SKM-1 treated with dmso at 0.1 percent for 144 hours (cell line): Measurements from ENCODE around the gene MAB21L4.

Experiments used
- DNase-seq: peaks from one replicate; lab custom pipeline; 2025; ENCODE audit not compliant: unreplicated experiment; lab: John Stamatoyannopoulos, UW

MAB21L4 gene

GRCh38 chr2:240896871-240897692, 1.1 kb upstream of the MAB21L4 start:
- DNase-seq = no peak

- DNase-seq = no peak
Observed at GRCh38 chr2:240896394-240896793, 438 bp upstream of the MAB21L4 start.

GRCh38 chr2:240894836-240895558, 959 bp downstream of the MAB21L4 start:
- no peak for DNase-seq

- DNase-seq = no peak
Observed at GRCh38 chr2:240894006-240894405, 1.9 kb downstream of the MAB21L4 start.

- no peak for DNase-seq
Observed at GRCh38 chr2:240893363-240893844, 2.6 kb downstream of the MAB21L4 start.

GRCh38 chr2:240892925-240893324, 3.0 kb downstream of the MAB21L4 start:
- no peak for DNase-seq

GRCh38 chr2:240892356-240892755, 3.6 kb downstream of the MAB21L4 start:
- no peak for DNase-seq

- no peak for DNase-seq
Observed at GRCh38 chr2:240891492-240892340, 4.2 kb downstream of the MAB21L4 start.

- no peak for DNase-seq
Observed at GRCh38 chr2:240890691-240891090, 5.3 kb downstream of the MAB21L4 start.

- DNase-seq = no peak
Observed at GRCh38 chr2:240889601-240890560, 6.1 kb downstream of the MAB21L4 start.

- DNase-seq = no peak
Observed at GRCh38 chr2:240888890-240889573, 6.9 kb downstream of the MAB21L4 start.

- DNase-seq = no peak
Observed at GRCh38 chr2:240888130-240888889, 7.6 kb downstream of the MAB21L4 start.

- DNase-seq = no peak
Observed at GRCh38 chr2:240887631-240888030, 8.3 kb downstream of the MAB21L4 start.

- DNase-seq = no peak
Observed at GRCh38 chr2:240886678-240887609, 9.0 kb downstream of the MAB21L4 start.

GRCh38 chr2:240886023-240886565, 9.9 kb downstream of the MAB21L4 start:
- DNase-seq = peak; percentile 45

GRCh38 chr2:240885566-240885965, 10.4 kb downstream of the MAB21L4 start:
- DNase-seq = no peak

- DNase-seq = no peak
Observed at GRCh38 chr2:240884745-240885144, 11.2 kb downstream of the MAB21L4 start.
